Measurements from ENCODE around the gene SLC2A6.
A peak's percentile ranks its signal among the peaks of the same experiment; 100 is the strongest.

The SLC2A6 gene

DNA sequence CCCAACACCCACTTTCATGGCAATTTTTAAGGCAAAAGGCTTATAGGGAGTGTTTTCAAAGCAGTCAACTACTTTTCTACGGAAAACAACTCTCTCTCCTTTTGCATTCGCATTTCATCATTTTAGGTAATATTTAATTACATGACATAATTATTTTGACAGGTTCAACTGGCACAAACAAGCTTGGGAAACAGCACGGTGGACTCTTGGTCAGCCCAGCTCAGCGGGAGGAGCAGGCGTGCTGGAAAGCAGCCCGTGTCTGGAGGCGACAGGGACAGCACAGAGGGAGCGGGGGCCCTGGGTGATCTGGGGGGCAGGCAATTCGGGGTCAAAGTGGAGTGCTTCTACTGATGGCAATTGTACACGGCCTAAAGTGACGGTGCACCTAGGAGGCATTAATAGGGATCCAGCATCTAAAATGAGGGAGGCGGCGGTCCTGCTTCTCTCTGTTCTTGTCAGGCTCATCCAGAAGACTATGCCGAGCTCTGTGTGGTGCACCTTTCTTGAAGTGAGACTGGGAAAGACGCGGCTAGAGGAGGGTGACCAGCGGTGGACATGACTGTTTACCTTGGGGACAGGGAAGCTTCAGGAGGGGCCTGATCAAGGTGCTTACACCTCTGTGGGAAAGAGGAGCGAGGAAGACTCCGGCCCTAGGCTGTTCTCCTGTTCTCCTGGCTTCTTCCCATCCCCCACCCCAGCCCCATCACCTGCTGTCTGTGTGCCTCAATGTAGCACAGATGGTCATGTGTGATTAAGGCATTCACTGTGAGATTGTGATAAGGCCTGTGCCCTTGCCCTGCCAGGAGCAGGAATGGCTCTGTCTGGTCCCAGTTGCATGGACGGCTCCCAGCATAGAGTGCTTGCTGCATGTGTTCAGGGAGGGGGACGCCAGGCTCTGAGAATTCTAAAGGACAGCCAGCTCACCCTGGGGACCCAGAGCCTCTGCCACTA, 42.5 kb upstream of the SLC2A6 start:
- no peak overlapping the region for H3K9ac ChIP-seq (ENCODE audit: low read length)
- no peak for DNase-seq (ENCODE audit: low read depth)
- H3K9me3 ChIP-seq (ENCODE audit: control insufficient read depth, low read length): no peaks in the 10 kb centered on the region
- H3K36me3 ChIP-seq (ENCODE audit: control insufficient read depth, insufficient read depth, low read length, severe bottlenecking): no peaks in the 10 kb centered on the region
- H3K4me1 ChIP-seq (ENCODE audit: control insufficient read depth, insufficient read depth, low read length): no peaks in the 10 kb centered on the region
- peaks cover 31% of the 10 kb centered on the region for H3K27me3 ChIP-seq (replicated peaks; ENCODE audit: control insufficient read depth, insufficient read depth, low read length)
- no peak overlapping the region for H3K4me3 ChIP-seq (ENCODE audit: low read length)

DNA sequence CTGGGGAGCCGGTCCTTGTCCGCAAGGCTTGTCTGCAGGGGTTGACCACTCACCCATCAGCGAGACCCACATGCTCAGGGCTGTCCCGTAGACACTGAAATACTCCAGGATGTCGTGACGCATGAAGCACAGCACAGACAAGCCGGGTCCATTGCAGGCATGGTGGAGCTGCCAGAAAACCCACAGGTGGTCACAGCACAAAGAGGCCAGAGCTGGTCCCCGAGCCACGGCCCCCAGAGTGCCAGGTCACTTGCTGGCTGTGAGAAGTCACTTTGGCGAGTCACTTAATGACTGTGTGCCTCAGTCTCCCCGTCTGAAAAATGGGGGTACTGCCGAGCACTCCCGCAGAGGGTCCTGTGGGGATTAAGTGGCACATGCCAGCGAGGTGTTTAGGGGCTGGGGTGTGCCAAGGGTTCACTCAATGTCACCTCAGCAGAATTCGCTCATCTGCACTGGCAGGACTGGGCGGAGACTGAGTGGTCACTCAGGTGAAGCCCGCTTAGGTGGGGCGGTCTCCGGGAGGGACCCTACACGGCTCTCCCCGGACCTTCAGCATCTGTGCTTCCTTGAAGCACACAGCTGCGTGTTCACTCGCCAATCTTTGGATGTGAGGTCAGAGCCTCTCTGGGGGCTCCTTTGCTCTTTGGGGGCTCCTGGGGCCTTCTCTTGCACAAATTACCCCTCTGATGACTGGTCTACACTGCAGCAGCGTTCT, 41.4 kb upstream of the SLC2A6 start:
- Histone ChIP-seq H3K9ac (ENCODE audit: low read length) (no peak overlapping the region), H3K9me3 (ENCODE audit: control insufficient read depth, low read length) (no peaks in the 10 kb centered on the region), H3K27me3 (replicated peaks; ENCODE audit: control insufficient read depth, insufficient read depth, low read length) (peaks cover 26% of the 10 kb centered on the region), H3K36me3 (ENCODE audit: control insufficient read depth, insufficient read depth, low read length, severe bottlenecking) (no peaks in the 10 kb centered on the region), H3K4me1 (ENCODE audit: control insufficient read depth, insufficient read depth, low read length) (no peaks in the 10 kb centered on the region), H3K4me3 (ENCODE audit: low read length) (no peak overlapping the region)
- no peak for DNase-seq (ENCODE audit: low read depth)

DNA sequence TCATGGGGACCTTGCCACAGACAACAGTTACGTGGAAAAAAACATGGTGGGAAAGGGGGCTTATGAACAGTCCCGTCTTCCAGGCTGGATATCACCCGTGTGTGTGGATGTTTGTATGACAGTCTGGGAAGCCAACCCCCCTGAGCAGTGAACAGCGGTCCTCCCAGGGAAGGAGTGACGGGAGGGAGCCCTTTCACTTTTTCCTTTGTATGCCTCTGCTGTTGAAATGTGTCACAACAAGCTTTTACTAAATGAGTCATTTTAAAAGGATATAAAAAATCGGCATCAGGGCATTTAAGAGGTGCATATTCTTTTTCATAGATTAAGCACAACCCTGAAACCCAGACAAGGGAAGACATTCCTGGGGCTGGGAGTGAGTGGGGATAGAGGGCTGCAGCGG, 40.8 kb upstream of the SLC2A6 start:
- DNase-seq (ENCODE audit: low read depth): peak; percentile 22

DNA sequence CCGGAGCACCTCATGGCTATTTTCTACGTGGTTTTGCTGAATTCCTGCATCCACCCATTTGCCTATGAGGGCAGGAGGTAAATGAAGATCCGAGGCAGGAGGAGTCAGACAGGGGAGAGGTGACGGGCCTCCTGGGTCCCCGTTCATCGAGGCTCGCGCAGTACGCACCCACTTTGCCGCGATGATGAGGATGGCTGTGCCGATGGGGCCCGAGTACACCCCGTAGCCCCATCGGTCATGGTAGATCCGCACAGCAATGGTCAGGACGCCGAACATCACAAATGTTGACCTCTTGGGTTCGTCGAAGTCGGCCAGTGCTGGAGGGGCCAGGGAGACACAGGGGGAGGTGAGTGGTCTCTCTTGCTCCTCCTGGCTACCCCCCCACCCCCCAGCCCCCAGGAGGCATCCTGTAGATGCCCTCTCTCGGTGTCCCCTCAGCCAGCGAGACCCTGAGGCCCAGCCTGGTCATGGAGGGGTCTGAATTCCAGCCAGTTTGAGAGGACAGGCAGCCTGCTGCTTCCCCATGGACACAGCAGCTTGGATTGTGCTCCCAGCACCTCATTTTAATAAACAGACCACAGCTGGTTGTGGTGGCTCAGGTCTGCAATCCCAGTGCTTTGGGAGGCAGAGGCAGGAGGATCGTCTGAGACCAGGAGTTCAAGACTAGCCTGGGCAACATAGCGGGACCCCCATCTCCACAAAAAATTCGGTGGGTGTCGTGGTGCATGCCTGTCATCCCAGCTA, 40.0 kb upstream of the SLC2A6 start:
- Histone ChIP-seq H3K9ac (ENCODE audit: low read length) (no peak overlapping the region), H3K9me3 (ENCODE audit: control insufficient read depth, low read length) (no peaks in the 10 kb centered on the region), H3K36me3 (ENCODE audit: control insufficient read depth, insufficient read depth, low read length, severe bottlenecking) (no peaks in the 10 kb centered on the region), H3K4me3 (ENCODE audit: low read length) (no peak overlapping the region), H3K27me3 (replicated peaks; ENCODE audit: control insufficient read depth, insufficient read depth, low read length) (peaks cover 26% of the 10 kb centered on the region), H3K4me1 (ENCODE audit: control insufficient read depth, insufficient read depth, low read length) (no peaks in the 10 kb centered on the region)
- no peak for DNase-seq (ENCODE audit: low read depth)

More for the DNA sequence above, 40.8 kb upstream of the SLC2A6 start:
- Histone ChIP-seq H3K27me3 (replicated peaks; ENCODE audit: control insufficient read depth, insufficient read depth, low read length) (peaks cover 26% of the 10 kb centered on the region), H3K9me3 (ENCODE audit: control insufficient read depth, low read length) (no peaks in the 10 kb centered on the region), H3K36me3 (ENCODE audit: control insufficient read depth, insufficient read depth, low read length, severe bottlenecking) (no peaks in the 10 kb centered on the region), H3K9ac (ENCODE audit: low read length) (no peak overlapping the region), H3K4me1 (ENCODE audit: control insufficient read depth, insufficient read depth, low read length) (no peaks in the 10 kb centered on the region), H3K4me3 (ENCODE audit: low read length) (no peak overlapping the region)

DNA sequence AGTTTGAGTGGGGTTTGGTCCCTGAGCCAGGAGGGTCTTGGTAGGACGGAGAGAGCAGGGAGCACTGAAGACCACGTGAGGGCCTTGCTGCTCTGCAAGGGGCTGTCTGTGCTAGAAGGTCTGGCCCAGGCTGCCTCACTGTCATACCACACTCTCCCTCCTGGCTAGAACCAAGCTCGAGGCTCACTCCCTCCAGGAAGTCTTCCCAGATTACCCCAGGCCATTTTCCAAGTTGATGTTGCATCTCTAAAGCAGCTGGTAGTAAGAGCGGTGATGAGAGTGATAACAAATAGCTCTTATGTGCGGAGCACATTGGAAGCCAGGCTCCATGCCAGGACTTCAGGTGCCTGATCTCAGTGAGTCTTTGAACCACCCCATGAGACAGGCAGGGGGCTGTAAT, 39.3 kb upstream of the SLC2A6 start:
- Histone ChIP-seq H3K36me3 (ENCODE audit: control insufficient read depth, insufficient read depth, low read length, severe bottlenecking) (no peaks in the 10 kb centered on the region), H3K9me3 (ENCODE audit: control insufficient read depth, low read length) (no peaks in the 10 kb centered on the region), H3K9ac (ENCODE audit: low read length) (no peak overlapping the region), H3K4me1 (ENCODE audit: control insufficient read depth, insufficient read depth, low read length) (no peaks in the 10 kb centered on the region), H3K4me3 (ENCODE audit: low read length) (no peak overlapping the region), H3K27me3 (replicated peaks; ENCODE audit: control insufficient read depth, insufficient read depth, low read length) (peaks cover 20% of the 10 kb centered on the region)
- DNase-seq (ENCODE audit: low read depth): no peak

DNA sequence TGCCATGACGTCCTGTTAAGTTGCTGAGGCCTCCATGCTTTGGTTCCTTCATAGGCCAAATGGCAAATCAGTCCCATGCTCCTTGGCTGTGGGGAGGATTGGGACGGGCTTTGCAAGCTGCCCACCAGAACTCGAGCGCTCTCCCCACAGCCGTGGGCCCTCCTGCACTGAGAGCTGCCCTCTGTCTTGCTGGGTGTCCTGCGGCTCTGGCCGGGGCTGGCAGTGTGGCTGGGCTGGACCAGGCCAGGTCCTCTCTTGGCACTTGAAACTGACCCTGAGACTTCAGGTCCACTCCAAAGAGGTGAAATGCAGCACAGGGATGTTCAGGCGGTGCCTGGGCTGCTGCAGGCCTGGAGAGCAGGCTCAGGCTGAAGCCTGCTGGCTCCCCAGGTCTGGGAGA, 38.8 kb upstream of the SLC2A6 start:
- Histone ChIP-seq H3K27me3 (replicated peaks; ENCODE audit: control insufficient read depth, insufficient read depth, low read length) (peaks cover 15% of the 10 kb centered on the region), H3K4me3 (ENCODE audit: low read length) (no peak overlapping the region), H3K36me3 (ENCODE audit: control insufficient read depth, insufficient read depth, low read length, severe bottlenecking) (no peaks in the 10 kb centered on the region), H3K4me1 (ENCODE audit: control insufficient read depth, insufficient read depth, low read length) (no peaks in the 10 kb centered on the region), H3K9me3 (ENCODE audit: control insufficient read depth, low read length) (no peaks in the 10 kb centered on the region), H3K9ac (ENCODE audit: low read length) (no peak overlapping the region)
- DNase-seq (ENCODE audit: low read depth): no peak

DNA sequence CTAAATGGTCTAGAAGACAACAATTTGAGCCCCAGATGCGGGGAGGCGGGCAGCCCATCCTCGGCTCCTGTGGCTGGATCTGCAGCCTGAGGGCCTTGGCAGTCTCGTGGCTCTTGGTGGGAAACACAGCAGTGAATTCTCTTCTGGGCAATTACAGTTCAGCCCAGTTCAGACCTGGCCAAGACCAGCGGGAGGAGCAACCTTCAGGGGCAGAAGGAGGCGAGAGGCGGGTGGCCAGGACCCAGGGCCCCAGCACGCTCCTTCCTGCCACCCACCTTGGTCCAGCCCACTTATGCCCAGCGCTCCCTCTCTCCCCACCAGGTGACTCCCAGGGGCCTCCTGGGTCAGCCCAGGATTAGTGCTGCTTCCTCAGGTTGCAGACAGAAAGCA, 38.1 kb upstream of the SLC2A6 start:
- no peaks in the 10 kb centered on the region for H3K4me1 ChIP-seq (ENCODE audit: control insufficient read depth, insufficient read depth, low read length)
- DNase-seq (ENCODE audit: low read depth): no peak
- H3K9ac ChIP-seq (ENCODE audit: low read length): no peak overlapping the region

DNA sequence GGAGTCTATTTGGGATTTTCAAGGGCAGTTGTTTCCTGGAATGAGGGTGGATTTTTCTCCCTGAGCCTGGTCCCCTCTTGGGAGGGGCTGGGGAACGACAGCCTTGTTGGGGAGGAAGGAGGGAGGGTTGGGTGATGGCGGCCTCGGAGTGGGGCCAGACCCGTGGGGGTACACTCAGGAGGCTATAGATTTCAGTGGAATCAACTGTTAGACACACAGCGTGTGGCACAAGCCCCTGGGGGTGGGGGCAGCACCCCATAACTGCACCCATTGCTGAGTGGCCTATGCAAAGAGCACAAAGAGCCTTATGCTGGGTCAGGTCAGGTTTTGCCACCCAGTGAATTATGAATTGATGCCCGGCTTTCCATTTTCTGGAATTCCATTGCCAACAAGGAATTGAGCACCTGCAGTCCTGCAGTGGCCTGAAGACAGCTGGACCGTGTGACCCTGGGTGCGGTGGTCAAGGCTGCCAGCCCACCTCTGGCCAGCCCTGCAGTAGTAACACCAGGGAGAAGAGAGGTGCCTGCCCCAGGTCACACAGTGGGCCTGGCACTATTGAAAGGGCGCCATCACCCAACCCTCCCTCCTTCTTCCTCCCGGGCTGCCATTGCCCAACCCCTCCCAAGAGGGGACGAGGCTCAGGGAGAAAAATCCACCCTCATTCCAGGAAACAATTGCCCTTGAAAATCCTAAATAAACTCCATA, 37.5 kb upstream of the SLC2A6 start:
- no peak overlapping the region for H3K4me3 ChIP-seq (ENCODE audit: low read length)
- no peaks in the 10 kb centered on the region for H3K9me3 ChIP-seq (ENCODE audit: control insufficient read depth, low read length)
- H3K36me3 ChIP-seq (ENCODE audit: control insufficient read depth, insufficient read depth, low read length, severe bottlenecking): no peaks in the 10 kb centered on the region
- no peak overlapping the region for H3K9ac ChIP-seq (ENCODE audit: low read length)
- H3K4me1 ChIP-seq (ENCODE audit: control insufficient read depth, insufficient read depth, low read length): no peaks in the 10 kb centered on the region
- DNase-seq (ENCODE audit: low read depth): no peak
- peaks cover 10% of the 10 kb centered on the region for H3K27me3 ChIP-seq (replicated peaks; ENCODE audit: control insufficient read depth, insufficient read depth, low read length)

More for the DNA sequence above, 38.1 kb upstream of the SLC2A6 start:
- no peaks in the 10 kb centered on the region for H3K9me3 ChIP-seq (ENCODE audit: control insufficient read depth, low read length)
- H3K36me3 ChIP-seq (ENCODE audit: control insufficient read depth, insufficient read depth, low read length, severe bottlenecking): no peaks in the 10 kb centered on the region
- H3K4me3 ChIP-seq (ENCODE audit: low read length): no peak overlapping the region
- peaks cover 13% of the 10 kb centered on the region for H3K27me3 ChIP-seq (replicated peaks; ENCODE audit: control insufficient read depth, insufficient read depth, low read length)

DNA sequence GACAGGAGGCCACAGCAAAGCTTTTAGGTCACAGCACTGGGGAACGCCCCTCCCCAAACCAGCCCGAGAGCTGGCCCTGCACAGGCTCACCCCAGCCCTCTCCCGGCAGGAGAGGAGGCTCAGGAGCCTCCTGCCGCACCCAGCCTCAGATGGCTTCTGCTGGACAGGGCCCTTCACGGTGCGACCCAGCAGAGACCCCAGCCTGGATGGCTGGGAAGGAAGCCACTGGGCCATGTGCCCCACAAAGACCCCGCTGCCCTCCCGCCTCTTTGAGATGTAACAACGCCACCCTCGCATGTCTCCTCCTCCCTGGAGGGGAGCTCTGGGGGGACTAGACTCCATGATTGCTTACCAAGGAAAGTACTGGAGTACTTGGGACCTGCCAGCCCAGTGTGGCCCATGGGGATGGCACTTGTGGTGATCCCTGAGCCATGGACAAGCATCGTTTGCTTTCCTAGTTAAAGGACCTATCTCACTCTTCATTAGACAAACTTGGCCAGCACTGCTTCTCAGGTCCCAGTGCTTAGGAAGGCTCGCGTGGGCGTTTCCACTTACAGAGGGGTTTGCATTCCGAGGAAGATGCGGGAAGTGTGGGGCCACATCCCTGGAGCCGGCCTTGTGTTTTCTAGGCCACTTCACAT, 36.8 kb upstream of the SLC2A6 start:
- Histone ChIP-seq H3K4me3 (ENCODE audit: low read length) (no peak overlapping the region), H3K27me3 (replicated peaks; ENCODE audit: control insufficient read depth, insufficient read depth, low read length) (peaks cover 10% of the 10 kb centered on the region), H3K4me1 (ENCODE audit: control insufficient read depth, insufficient read depth, low read length) (no peaks in the 10 kb centered on the region), H3K9me3 (ENCODE audit: control insufficient read depth, low read length) (no peaks in the 10 kb centered on the region), H3K9ac (ENCODE audit: low read length) (no peak overlapping the region), H3K36me3 (ENCODE audit: control insufficient read depth, insufficient read depth, low read length, severe bottlenecking) (no peaks in the 10 kb centered on the region)
- DNase-seq (ENCODE audit: low read depth): no peak

DNA sequence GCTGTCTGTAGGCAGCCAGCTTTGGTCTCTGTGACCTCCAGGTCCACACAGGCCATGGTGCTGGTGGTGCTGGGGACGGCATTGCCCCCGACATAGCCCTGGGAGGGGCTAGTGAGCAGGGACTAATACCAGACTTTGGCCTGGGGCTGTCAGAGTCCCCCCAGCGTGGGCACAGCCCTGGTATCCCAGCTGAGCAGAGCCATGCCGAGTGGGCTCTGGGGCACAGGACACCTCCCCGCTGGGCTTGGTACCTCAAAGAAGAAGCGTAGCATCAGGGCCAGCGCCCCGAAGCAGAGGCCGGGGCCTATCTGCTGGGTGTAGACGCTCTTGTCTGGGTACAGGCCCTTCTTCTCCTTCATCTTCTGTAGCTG, 36.3 kb upstream of the SLC2A6 start:
- Histone ChIP-seq H3K27me3 (replicated peaks; ENCODE audit: control insufficient read depth, insufficient read depth, low read length) (peaks cover 10% of the 10 kb centered on the region), H3K36me3 (ENCODE audit: control insufficient read depth, insufficient read depth, low read length, severe bottlenecking) (no peaks in the 10 kb centered on the region), H3K4me1 (ENCODE audit: control insufficient read depth, insufficient read depth, low read length) (no peaks in the 10 kb centered on the region), H3K9ac (ENCODE audit: low read length) (no peak overlapping the region), H3K9me3 (ENCODE audit: control insufficient read depth, low read length) (no peaks in the 10 kb centered on the region), H3K4me3 (ENCODE audit: low read length) (no peak overlapping the region)
- DNase-seq (ENCODE audit: low read depth): no peak

Data from adipocyte (in vitro differentiated cells).